Measurements from ENCODE around the gene NRP2. TPM values are rescaled to one million over a fixed set of nuclear protein-coding genes. Genes with fewer than 3 reads are reported as not detected.

The NRP2 gene
- total RNA-seq, 2 donors from 2014 or later = 0.91 to 2.2 TPM

GRCh38 chr2:205687641-205687956 is 5.3 kb downstream of the NRP2 start:
- peaks cover 51% of the 10 kb centered on the region for H3K27me3 Mint-ChIP-seq
- no peak overlapping the region for H3K27ac Mint-ChIP-seq
- peaks cover 4% of the 10 kb centered on the region for H3K4me1 Mint-ChIP-seq
- no peak overlapping the region for H3K4me3 Mint-ChIP-seq
- no peaks in the 10 kb centered on the region for H3K36me3 Mint-ChIP-seq (ENCODE audit: low read depth)
- H3K9me3 Mint-ChIP-seq = no peaks in the 10 kb centered on the region
- no peak for ATAC-seq (replicated peaks)

DNA sequence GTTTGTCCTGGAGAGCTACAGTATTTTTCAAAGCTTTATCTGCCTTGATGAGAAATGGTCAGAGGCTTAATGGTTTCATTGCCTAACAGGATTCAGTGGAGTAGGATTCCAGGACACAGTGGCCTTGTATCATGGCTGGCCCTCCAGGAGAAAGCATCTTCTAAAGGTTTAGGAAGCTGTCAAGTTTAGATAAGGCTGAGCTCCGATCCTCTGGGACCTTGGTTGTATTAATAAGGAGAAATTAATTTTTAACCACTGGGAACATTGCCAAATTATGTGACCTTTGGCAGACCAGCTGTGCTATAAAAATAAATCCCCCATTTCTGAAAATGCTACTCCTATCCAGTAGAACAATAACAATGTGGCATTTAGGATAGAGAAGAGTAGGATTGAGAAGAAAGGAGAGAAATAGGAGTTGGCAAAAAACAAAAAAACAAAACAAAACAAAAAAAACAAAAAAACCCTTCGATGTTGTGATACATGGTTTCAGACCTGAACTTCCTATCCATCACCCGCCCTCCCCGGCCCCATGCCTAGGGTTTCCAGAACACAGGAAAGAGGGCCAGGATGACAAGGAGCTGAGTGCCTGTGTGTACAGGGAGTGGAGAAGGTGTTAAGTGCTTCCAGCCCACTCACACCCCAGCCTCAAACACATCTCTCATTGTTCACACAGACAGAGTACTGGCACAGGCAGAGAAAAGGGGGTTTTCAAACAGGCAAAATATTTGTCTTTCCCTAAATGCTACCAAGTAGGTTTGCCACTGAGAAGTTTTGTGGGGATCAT is 6.3 kb downstream of the NRP2 start:
- H3K27me3 Mint-ChIP-seq = peaks cover 42% of the 10 kb centered on the region
- ATAC-seq (replicated peaks) = no peak
- no peaks in the 10 kb centered on the region for H3K4me1 Mint-ChIP-seq
- H3K36me3 Mint-ChIP-seq (ENCODE audit: low read depth) = no peaks in the 10 kb centered on the region
- H3K9me3 Mint-ChIP-seq = no peaks in the 10 kb centered on the region
- H3K4me3 Mint-ChIP-seq = no peak overlapping the region
- no peak overlapping the region for H3K27ac Mint-ChIP-seq

DNA sequence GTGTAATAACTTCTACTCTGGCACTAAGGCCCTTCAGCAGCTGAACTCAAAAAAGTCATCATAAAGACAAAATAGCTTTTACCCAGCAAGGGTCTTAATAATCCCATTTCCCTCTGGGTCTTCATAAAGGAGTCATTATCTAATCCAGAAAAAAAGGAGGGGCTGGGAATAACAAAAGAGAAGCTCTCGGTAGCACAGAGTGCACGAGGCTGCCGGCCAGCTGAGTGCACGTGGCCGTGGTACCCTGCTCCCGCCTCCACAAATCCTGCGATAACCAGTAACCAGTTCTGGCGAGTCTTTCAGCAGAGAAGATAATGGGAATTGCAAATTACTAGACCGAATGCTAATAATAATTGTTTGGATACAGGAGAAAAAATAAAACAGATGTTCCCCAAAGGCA is 7.5 kb downstream of the NRP2 start:
- Mint-ChIP-seq H3K27me3 (peaks cover 30% of the 10 kb centered on the region), H3K27ac (no peak overlapping the region), H3K9me3 (no peaks in the 10 kb centered on the region), H3K4me1 (no peaks in the 10 kb centered on the region), H3K36me3 (ENCODE audit: low read depth) (no peaks in the 10 kb centered on the region), H3K4me3 (no peak overlapping the region)
- ATAC-seq (replicated peaks) = no peak

GRCh38 chr2:205692104-205692503 is 9.8 kb downstream of the NRP2 start:
- H3K4me1 Mint-ChIP-seq = no peaks in the 10 kb centered on the region
- H3K4me3 Mint-ChIP-seq = no peak overlapping the region
- ATAC-seq (replicated peaks) = no peak
- no peaks in the 10 kb centered on the region for H3K36me3 Mint-ChIP-seq (ENCODE audit: low read depth)
- H3K9me3 Mint-ChIP-seq = no peaks in the 10 kb centered on the region
- H3K27me3 Mint-ChIP-seq = peaks cover 19% of the 10 kb centered on the region
- no peak overlapping the region for H3K27ac Mint-ChIP-seq

GRCh38 chr2:205694256-205694655 is 12.0 kb downstream of the NRP2 start:
- Mint-ChIP-seq H3K36me3 (ENCODE audit: low read depth) (no peaks in the 10 kb centered on the region), H3K4me3 (no peak overlapping the region), H3K4me1 (no peaks in the 10 kb centered on the region), H3K27me3 (peaks cover 6% of the 10 kb centered on the region), H3K9me3 (no peaks in the 10 kb centered on the region), H3K27ac (no peak overlapping the region)
- no peak for ATAC-seq (replicated peaks)

- H3K36me3 Mint-ChIP-seq (ENCODE audit: low read depth) = no peaks in the 10 kb centered on the region
- no peak overlapping the region for H3K27ac Mint-ChIP-seq
- H3K9me3 Mint-ChIP-seq = no peaks in the 10 kb centered on the region
- ATAC-seq (replicated peaks) = no peak
- H3K4me1 Mint-ChIP-seq = no peaks in the 10 kb centered on the region
- no peak overlapping the region for H3K4me3 Mint-ChIP-seq
- H3K27me3 Mint-ChIP-seq = peaks cover 3% of the 10 kb centered on the region
Observed at GRCh38 chr2:205695460-205695991, 13.2 kb downstream of the NRP2 start.

DNA sequence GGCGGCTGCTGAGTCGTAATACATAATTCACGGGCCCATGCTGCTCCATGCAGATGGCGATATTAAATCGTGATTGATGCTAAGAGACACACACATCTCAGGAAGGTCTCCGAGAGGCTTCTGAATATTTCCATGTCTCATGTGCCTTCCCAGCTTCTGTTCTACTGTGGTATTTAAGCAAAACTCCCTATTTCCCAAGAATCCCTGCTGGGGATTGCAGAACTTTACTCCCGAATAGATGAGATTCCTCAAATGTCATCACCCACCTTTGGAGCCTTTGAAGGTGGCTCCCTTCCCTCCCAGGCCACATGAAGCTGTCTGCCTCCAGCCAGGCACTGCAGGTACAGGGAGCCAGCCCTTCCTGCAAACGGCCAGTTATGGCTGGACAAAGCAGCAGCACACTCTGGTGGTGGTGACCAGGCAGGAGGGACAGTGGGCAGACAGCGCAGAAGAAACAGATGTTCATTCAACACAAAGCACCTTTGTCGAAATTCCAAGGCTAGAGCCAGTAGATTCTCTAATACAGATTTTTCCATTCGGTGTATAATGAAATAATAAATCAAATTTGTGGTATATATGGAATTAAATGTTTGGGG is 14.1 kb downstream of the NRP2 start:
- H3K9me3 Mint-ChIP-seq = no peaks in the 10 kb centered on the region
- no peaks in the 10 kb centered on the region for H3K4me1 Mint-ChIP-seq
- no peak overlapping the region for H3K4me3 Mint-ChIP-seq
- no peak overlapping the region for H3K27ac Mint-ChIP-seq
- ATAC-seq (replicated peaks) = no peak
- H3K36me3 Mint-ChIP-seq (ENCODE audit: low read depth) = no peaks in the 10 kb centered on the region
- H3K27me3 Mint-ChIP-seq = no peaks in the 10 kb centered on the region

- Mint-ChIP-seq H3K4me1 (no peaks in the 10 kb centered on the region), H3K27me3 (no peaks in the 10 kb centered on the region), H3K36me3 (ENCODE audit: low read depth) (no peaks in the 10 kb centered on the region), H3K4me3 (no peak overlapping the region), H3K9me3 (no peaks in the 10 kb centered on the region), H3K27ac (no peak overlapping the region)
- no peak for ATAC-seq (replicated peaks)
Observed at GRCh38 chr2:205696927-205697441, 14.7 kb downstream of the NRP2 start.

DNA sequence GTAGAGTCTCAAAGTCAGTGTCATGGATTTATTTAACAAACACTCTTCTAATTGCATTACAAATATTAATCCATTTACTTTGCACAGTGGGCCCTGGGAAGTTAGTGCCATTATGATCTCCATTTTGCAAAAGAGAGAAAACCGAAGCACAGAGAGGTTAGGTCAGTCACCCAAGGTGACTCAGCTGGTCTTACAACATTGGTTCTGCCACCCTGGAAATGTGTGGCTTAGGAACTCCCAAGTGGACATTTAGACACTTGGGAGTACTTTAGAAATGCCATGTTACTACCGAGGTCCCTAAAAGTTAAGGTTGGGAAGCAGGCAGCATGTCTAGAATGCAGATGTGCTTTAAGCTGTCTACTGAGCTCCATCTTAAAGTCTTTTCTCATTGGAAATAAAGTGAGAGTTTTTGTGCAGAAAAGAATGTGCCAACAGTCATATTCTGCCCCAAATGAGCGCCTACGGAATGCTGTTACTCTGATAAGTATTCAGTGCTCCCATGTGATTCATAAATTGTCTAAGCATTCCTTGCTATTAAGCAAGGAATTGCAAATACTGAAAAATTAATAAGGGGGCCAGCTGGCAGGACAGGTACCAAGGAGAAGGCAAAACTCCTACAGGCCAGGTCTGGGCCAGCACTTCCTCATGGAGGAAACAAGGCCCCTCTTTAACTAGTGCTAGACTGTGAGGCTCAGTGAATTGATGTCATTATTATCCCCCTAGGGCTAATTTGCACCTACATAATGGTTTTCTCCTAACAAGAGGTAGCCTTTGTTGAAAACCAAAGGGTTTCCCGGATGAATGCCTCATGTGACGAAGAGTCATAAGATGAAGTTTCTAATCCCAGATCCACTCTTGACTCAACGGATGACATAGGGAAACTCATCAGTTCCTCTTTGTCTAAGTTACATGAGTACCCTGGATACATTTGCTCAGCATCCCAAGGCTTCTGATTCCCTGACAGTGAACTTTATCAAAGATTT is 16.3 kb downstream of the NRP2 start:
- Mint-ChIP-seq H3K27me3 (peaks cover 4% of the 10 kb centered on the region), H3K9me3 (no peaks in the 10 kb centered on the region), H3K27ac (no peak overlapping the region), H3K4me3 (no peak overlapping the region), H3K4me1 (no peaks in the 10 kb centered on the region), H3K36me3 (ENCODE audit: low read depth) (no peaks in the 10 kb centered on the region)
- no peak for ATAC-seq (replicated peaks)

DNA sequence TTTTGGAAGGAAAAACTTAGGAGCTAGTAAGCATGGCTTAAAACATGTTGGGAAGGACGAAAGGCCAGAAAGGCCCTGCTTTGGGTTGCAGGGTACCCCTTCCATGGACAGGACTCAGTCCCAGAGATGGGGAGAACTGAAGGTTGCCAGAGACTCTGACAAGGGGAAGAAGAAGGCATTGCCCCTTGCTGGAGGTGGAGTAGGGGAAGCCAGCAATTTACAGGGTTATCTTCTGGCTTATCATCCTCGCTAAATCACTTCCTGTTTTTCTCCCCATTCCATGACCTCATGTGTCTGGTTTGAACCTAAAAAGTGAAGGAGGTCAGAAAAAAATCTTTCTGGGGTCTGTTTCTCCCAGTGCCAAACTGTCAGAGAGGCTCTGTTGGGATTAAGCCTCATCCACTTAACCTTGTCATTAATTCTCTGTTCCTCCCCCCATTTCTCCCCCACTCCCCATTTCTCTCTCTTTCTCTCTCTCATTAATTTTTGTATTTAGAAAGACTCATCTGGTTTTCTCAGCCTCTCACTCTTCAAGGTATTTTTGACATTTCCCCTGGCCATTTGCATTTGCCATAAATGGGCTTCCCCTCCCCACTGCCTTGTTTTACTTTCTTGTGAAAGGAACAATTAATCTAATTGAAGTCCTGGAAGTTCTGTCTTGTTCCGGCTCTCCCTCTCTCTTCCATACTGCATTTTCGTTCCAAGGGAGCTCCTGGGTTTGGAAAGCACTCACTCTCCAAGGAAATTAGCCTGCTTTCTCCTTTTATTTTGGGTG is 17.4 kb downstream of the NRP2 start:
- no peaks in the 10 kb centered on the region for H3K9me3 Mint-ChIP-seq
- no peaks in the 10 kb centered on the region for H3K4me1 Mint-ChIP-seq
- no peaks in the 10 kb centered on the region for H3K36me3 Mint-ChIP-seq (ENCODE audit: low read depth)
- peaks cover 4% of the 10 kb centered on the region for H3K27me3 Mint-ChIP-seq
- peak overlapping the region; percentile 26 for H3K4me3 Mint-ChIP-seq
- peak overlapping the region; percentile 46 for H3K27ac Mint-ChIP-seq
- ATAC-seq (replicated peaks) = no peak

- peak overlapping the region; percentile 26 for H3K4me3 Mint-ChIP-seq
- H3K36me3 Mint-ChIP-seq (ENCODE audit: low read depth) = no peaks in the 10 kb centered on the region
- H3K4me1 Mint-ChIP-seq = no peaks in the 10 kb centered on the region
- H3K27me3 Mint-ChIP-seq = peaks cover 4% of the 10 kb centered on the region
- no peaks in the 10 kb centered on the region for H3K9me3 Mint-ChIP-seq
- ATAC-seq (replicated peaks) = peak; percentile 77
- peak overlapping the region; percentile 46 for H3K27ac Mint-ChIP-seq
Observed at GRCh38 chr2:205700331-205701132, 18.2 kb downstream of the NRP2 start.

- Mint-ChIP-seq H3K36me3 (ENCODE audit: low read depth) (no peaks in the 10 kb centered on the region), H3K27ac (no peak overlapping the region), H3K4me3 (no peak overlapping the region), H3K27me3 (peaks cover 4% of the 10 kb centered on the region), H3K4me1 (peaks cover 1% of the 10 kb centered on the region), H3K9me3 (no peaks in the 10 kb centered on the region)
- no peak for ATAC-seq (replicated peaks)
Observed at GRCh38 chr2:205701509-205701908, 19.2 kb downstream of the NRP2 start.

GRCh38 chr2:205702576-205702975 is 20.3 kb downstream of the NRP2 start:
- H3K4me1 Mint-ChIP-seq = peaks cover 6% of the 10 kb centered on the region
- H3K27ac Mint-ChIP-seq = no peak overlapping the region
- H3K4me3 Mint-ChIP-seq = no peak overlapping the region
- peaks cover 4% of the 10 kb centered on the region for H3K27me3 Mint-ChIP-seq
- no peak for ATAC-seq (replicated peaks)
- no peaks in the 10 kb centered on the region for H3K36me3 Mint-ChIP-seq (ENCODE audit: low read depth)
- H3K9me3 Mint-ChIP-seq = no peaks in the 10 kb centered on the region

Data from activated T-helper 17 cell treated with anti-CD3 and anti-CD28 coated beads, Interleukin-2, amount 50 U/mL, for 72 hours (primary cell).